ENCODE data around the gene IGSF9.

The IGSF9 gene

DNA sequence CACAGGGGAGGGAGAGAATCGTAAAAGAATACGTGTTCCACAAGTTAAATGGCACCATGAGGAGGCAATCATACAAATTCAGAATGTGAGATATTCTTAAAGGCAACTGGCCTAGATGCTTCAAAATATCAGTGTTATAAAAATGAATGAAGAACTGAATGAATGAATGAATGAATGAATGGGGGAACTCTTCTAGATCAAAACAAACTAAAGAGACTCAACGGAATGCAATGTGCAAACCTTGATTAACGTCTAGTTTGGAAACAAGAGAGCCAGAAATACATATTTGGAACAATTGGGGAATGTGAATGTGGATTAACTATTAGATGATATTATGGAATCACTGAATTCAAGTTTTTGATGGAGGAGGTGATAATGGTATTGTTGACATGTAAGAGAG, 62.3 kb downstream of the IGSF9 start:
- H3K27ac Mint-ChIP-seq: no peak overlapping the region
- H3K27me3 Mint-ChIP-seq: no peaks in the 10 kb centered on the region
- no peak for DNase-seq
- no peaks in the 10 kb centered on the region for H3K36me3 Mint-ChIP-seq (ENCODE audit: low read depth)
- no peaks in the 10 kb centered on the region for H3K4me1 Mint-ChIP-seq (ENCODE audit: low read depth)
- no peak overlapping the region for H3K4me3 Mint-ChIP-seq
- no peaks in the 10 kb centered on the region for H3K9me3 Mint-ChIP-seq

DNA sequence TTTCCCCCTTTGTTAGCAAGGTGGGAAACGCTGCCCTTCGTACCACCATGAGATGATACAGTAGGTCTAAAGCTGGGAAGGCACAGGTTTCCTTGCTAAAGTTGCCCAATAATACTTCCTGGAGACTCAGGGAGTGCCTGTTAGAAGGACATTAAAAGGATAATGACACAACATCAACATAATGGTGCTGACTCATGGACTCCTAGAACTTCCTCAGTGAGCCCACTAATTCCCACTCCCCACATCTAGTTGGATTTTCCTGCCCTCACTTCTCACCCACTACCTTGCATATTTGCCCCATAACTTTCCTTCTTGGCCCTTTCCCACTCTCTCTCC, 62.9 kb downstream of the IGSF9 start:
- no peak for DNase-seq
- Mint-ChIP-seq H3K36me3 (ENCODE audit: low read depth) (no peaks in the 10 kb centered on the region), H3K4me3 (no peak overlapping the region), H3K4me1 (ENCODE audit: low read depth) (no peaks in the 10 kb centered on the region), H3K27me3 (no peaks in the 10 kb centered on the region), H3K9me3 (no peaks in the 10 kb centered on the region), H3K27ac (no peak overlapping the region)

DNA sequence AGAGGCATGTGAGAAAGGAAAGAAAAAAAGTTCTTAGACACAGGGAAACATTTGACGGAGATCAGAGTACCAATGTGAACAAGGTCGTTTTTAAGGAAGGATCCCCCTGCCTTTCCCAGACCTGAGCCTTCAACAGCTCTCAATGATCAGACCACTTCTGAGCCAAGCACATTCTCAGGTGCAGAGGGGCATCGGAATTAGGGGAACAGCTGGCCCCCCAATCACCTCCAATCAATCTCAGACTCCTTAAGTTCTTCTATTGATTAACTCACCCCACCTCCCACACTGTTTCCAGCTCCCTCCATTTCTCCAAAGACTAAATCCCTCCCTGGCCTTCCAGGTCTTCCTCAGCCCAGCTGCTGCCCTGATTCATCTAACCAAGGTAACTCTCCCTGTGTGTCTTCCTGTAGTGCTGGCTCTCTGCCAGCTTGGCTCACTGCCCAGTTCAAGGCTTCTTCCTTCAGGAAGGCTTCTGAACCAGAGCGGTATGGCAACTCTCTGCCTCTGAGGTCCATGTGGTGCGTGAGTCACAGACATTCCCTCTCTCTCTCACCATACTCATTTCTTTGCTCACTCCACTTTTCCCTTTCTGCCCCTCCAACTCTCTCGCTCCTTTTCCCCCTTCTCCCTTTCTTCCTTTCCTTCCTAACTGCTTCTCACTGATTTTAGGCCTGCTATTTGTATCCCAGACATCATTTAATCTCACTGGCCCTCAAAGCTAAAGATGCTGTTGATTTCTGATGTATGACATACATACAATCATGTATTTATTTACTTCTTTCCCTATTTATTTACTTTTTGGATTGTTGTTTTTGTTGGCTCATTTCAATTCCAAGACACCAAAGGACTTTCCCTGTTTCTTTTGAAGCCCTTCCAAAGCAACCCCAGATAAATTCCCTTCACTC, 63.5 kb downstream of the IGSF9 start:
- Mint-ChIP-seq H3K4me3 (no peak overlapping the region), H3K27me3 (no peaks in the 10 kb centered on the region), H3K9me3 (no peaks in the 10 kb centered on the region), H3K36me3 (ENCODE audit: low read depth) (no peaks in the 10 kb centered on the region), H3K27ac (no peak overlapping the region), H3K4me1 (ENCODE audit: low read depth) (no peaks in the 10 kb centered on the region)
- DNase-seq: no peak

DNA sequence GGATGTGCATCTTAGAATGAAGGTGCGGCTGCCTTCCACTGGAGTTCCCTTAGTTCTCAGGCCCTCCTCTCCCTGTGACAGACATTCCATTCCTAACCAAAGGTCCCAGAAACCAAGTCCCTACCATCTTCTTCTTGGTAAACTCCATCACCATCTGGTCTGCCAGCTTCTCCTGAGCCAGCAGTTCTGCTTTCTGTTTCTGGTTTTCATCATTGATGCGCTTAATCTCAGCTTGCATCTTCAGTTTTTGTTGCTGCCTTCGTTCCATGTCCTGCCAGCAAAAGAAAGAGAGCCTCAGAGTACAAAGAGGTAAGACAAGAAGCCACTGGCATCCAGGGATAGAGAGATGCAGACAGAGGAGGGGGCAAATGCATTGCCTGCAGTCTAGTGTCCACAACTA, 65.0 kb downstream of the IGSF9 start:
- Mint-ChIP-seq H3K27me3 (no peaks in the 10 kb centered on the region), H3K27ac (no peak overlapping the region), H3K4me3 (no peak overlapping the region), H3K4me1 (ENCODE audit: low read depth) (no peaks in the 10 kb centered on the region), H3K9me3 (no peaks in the 10 kb centered on the region), H3K36me3 (ENCODE audit: low read depth) (no peaks in the 10 kb centered on the region)
- DNase-seq: no peak

DNA sequence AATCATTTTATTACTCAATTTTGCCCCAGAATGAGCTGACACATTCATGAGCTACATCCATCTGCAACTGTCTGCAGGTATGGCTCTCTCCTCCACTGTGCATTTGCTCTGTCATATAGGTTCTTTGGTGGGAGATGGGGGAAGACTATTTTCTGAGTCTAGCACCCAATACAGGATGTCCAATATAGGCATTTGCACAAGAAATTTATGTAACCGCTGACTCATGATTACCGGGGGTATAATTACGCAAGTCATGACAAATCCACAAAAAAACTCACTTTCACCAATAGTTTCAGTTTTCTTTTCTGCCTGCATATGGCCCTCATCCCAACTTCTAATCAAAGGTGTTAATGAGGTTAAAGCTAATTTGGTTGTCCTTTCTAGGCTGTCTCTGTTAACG, 65.4 kb downstream of the IGSF9 start:
- no peaks in the 10 kb centered on the region for H3K36me3 Mint-ChIP-seq (ENCODE audit: low read depth)
- no peak overlapping the region for H3K27ac Mint-ChIP-seq
- no peaks in the 10 kb centered on the region for H3K9me3 Mint-ChIP-seq
- DNase-seq: no peak
- H3K4me3 Mint-ChIP-seq: no peak overlapping the region
- H3K27me3 Mint-ChIP-seq: no peaks in the 10 kb centered on the region
- no peaks in the 10 kb centered on the region for H3K4me1 Mint-ChIP-seq (ENCODE audit: low read depth)

DNA sequence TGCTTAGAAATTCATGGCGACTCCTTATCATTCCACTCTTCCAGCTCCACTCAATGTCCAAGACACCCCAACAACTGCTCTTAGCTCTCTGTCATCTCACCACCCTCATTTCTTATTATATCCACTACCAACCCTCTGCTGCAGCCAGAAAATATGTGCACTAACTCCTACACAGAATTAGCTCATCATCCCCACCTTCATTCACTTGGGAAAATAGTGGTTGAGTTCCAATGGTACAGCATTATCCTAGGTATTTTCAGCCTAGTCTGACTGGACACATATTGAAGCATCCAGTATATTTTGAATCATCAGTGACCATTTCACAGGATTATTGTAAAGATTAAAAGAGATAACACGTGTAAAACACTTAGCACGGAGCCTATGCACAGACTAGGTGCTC, 66.3 kb downstream of the IGSF9 start:
- H3K4me1 Mint-ChIP-seq (ENCODE audit: low read depth): no peaks in the 10 kb centered on the region
- no peak for DNase-seq
- no peak overlapping the region for H3K27ac Mint-ChIP-seq
- no peaks in the 10 kb centered on the region for H3K9me3 Mint-ChIP-seq
- H3K36me3 Mint-ChIP-seq (ENCODE audit: low read depth): no peaks in the 10 kb centered on the region
- no peak overlapping the region for H3K4me3 Mint-ChIP-seq
- H3K27me3 Mint-ChIP-seq: no peaks in the 10 kb centered on the region

DNA sequence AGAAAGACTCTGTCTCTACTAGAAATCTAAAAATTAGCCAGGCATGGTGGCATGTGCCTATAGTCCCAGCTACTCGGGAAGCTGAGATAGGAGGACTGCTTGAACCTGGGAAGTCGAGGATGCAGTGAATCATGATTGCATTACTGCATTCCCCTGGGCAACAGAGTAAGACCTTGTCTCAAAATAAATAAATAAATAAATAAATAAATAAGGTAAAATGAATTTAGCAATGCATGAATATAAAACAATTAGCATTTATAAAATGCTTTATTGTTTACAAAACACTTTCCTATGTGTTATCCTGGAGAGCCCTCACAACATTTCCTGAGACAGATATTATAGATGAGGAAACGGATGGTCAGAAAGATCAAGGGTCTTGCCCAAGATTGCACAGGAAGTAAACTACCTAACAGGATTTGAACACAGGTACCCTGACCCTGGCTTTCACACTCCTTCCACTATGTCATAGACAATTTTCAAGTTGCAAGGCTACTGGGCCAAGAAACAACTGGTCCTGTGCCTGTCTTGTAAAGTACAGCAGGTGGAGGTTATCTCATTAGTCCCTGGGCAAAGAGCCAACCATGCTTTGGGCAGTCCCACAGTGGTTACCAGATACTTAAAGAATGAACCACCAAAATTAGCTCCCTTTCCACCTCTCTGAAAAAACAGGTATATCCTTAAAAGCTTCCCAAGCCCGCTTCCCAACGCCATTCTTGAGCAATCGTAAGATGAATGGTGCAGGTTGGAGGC, 67.5 kb downstream of the IGSF9 start:
- Mint-ChIP-seq H3K36me3 (ENCODE audit: low read depth) (no peaks in the 10 kb centered on the region), H3K4me1 (ENCODE audit: low read depth) (no peaks in the 10 kb centered on the region), H3K27me3 (no peaks in the 10 kb centered on the region), H3K4me3 (no peak overlapping the region), H3K27ac (no peak overlapping the region), H3K9me3 (no peaks in the 10 kb centered on the region)
- no peak for DNase-seq

All from activated T-cell treated with anti-CD3 and anti-CD28 coated beads, Interleukin-2, amount 50 U/mL, for 24 hours (primary cell).